HepG2 (cell line): ENCODE results near the gene RASSF7. TPM values are rescaled to one million over a fixed set of nuclear protein-coding genes. Genes with fewer than 3 reads are reported as not detected.
A peak's percentile ranks its signal among the peaks of the same experiment; 100 is the strongest.

Source experiments
- CHCHD3 ChIP-seq: sonication (generic); formaldehyde crosslinking; IDR thresholded peaks from 2 replicates; pipeline ENCODE4 v1.8.0; 2022; ENCODE audit warnings: mild to moderate bottlenecking, missing genetic modification reagents, moderate library complexity
- FOXJ3 ChIP-seq: sonication (generic); formaldehyde crosslinking; IDR thresholded peaks from 2 replicates; pipeline ENCODE4 v1.4.0; 2020; ENCODE audit warnings: missing genetic modification reagents, mild to moderate bottlenecking, borderline replicate concordance
- HNRNPL ChIP-seq: fragments of 200-400 bp; formaldehyde crosslinking; IDR thresholded peaks from 2 replicates; pipeline ENCODE4 v1.6.1; 2017; ENCODE audit warnings: mild to moderate bottlenecking, low read depth, low read length
- MAZ ChIP-seq, 2 experiments: sonication (generic) in 1 of 2; formaldehyde crosslinking in 1 of 2; IDR thresholded peaks; 2 replicates each; pipeline versions ENCODE4 v1.5.0 to v1.6.1; 2012 to 2020; ENCODE audit warnings: low read depth in 2 of 2, mild to moderate bottlenecking in 2 of 2, borderline replicate concordance in 1 of 2, improper control_type of control experiment in 1 of 2, low read length in 1 of 2, missing genetic modification reagents in 1 of 2, moderate library complexity in 1 of 2
- NFIC ChIP-seq: IDR thresholded peaks from 2 replicates; pipeline ENCODE4 v1.6.1; 2012; ENCODE audit warnings: mild to moderate bottlenecking, low read length, inconsistent platforms
- SRSF9 ChIP-seq: fragments of 200-400 bp; formaldehyde crosslinking; IDR thresholded peaks from 2 replicates; pipeline ENCODE4 v1.6.1; 2018; ENCODE audit warnings: borderline replicate concordance, mild to moderate bottlenecking, low read depth, low read length; ENCODE audit not compliant: insufficient read depth, poor library complexity, severe bottlenecking
- TCF12 ChIP-seq, 2 experiments: fragments of 450-650 bp in 1 of 2; sonication (generic) in 1 of 2; formaldehyde crosslinking in 1 of 2; IDR thresholded peaks; 2 replicates each; pipeline versions ENCODE4 v1.6.1 to v1.8.0; 2017 to 2022; ENCODE audit warnings: antibody characterized with exemption in 1 of 2, mild to moderate bottlenecking in 1 of 2, missing genetic modification reagents in 1 of 2, moderate library complexity in 1 of 2
- TRIM24 ChIP-seq: sonication (generic); formaldehyde crosslinking; IDR thresholded peaks from 2 replicates; pipeline ENCODE4 v1.8.0; 2022; ENCODE audit warnings: mild to moderate bottlenecking, missing genetic modification reagents
- ZIK1 ChIP-seq: sonication (generic); formaldehyde crosslinking; IDR thresholded peaks from 2 replicates; pipeline ENCODE4 v1.5.0; 2020; ENCODE audit warnings: mild to moderate bottlenecking, low read depth, missing genetic modification reagents, borderline replicate concordance
- ZNF33A ChIP-seq: sonication (generic); formaldehyde crosslinking; IDR thresholded peaks from 2 replicates; pipeline ENCODE4 v1.5.1; 2020; ENCODE audit warnings: missing genetic modification reagents, mild to moderate bottlenecking, moderate library complexity, borderline replicate concordance
- ZNF451 ChIP-seq: sonication (generic); formaldehyde crosslinking; IDR thresholded peaks from 2 replicates; pipeline ENCODE4 v1.5.0; 2020; ENCODE audit warnings: mild to moderate bottlenecking, missing genetic modification reagents
- ZNF616 ChIP-seq: sonication (generic); formaldehyde crosslinking; IDR thresholded peaks from 2 replicates; pipeline ENCODE4 v1.5.0; 2020; ENCODE audit warnings: low read depth, mild to moderate bottlenecking, missing genetic modification reagents
- polyA plus RNA-seq, 8 experiments: library from polyadenylated mRNA; depleted of rRNA in 3 of 8; stranded (reverse) in 7 of 8; unstranded in 1 of 8; fragments of >200 nt; fragmentation: Illumina TruSeq in 4 of 8; extraction: Trizol in 4 of 8; gene quantifications; 2 replicates each; pipeline versions ENCODE4 v1.2.1 to v1.2.3, GENCODE V29; 2011 to 2016; ENCODE audit warnings: low read depth in 4 of 8, missing spikeins in 1 of 8, mixed read lengths in 1 of 8; ENCODE audit not compliant: insufficient read depth in 1 of 8
- total RNA-seq, 5 experiments: library from RNA; depleted of rRNA; stranded (reverse); fragments of >200 nt; fragmentation: Illumina TruSeq; extraction: Trizol; gene quantifications; 2 replicates each; pipeline ENCODE4 v1.2.3, GENCODE V29; 2016; ENCODE audit warnings: low read depth in 1 of 5
- TF ChIP-seq, protein P1 (sequence below): IDR thresholded peaks from 2 replicates; pipeline ENCODE4 v1.6.1; 2016; ENCODE audit warnings: low read depth, control low read depth
- TF ChIP-seq, protein P2 (sequence below): sonication (generic); formaldehyde crosslinking; IDR thresholded peaks from 2 replicates; pipeline ENCODE4 v1.5.0; 2020; ENCODE audit warnings: missing genetic modification reagents
- TF ChIP-seq, protein P3 (sequence below): sonication (generic); formaldehyde crosslinking; IDR thresholded peaks from 2 replicates; pipeline ENCODE4 v1.4.0; 2020; ENCODE audit warnings: missing genetic modification reagents, borderline replicate concordance
- TF ChIP-seq, protein P4 (sequence below): sonication (generic); formaldehyde crosslinking; IDR thresholded peaks from 2 replicates; pipeline ENCODE4 v1.8.1; 2023; ENCODE audit warnings: mild to moderate bottlenecking, missing genetic modification reagents
- TF ChIP-seq, protein P5 (sequence below): sonication (generic); formaldehyde crosslinking; IDR thresholded peaks from 2 replicates; pipeline ENCODE4 v1.4.0; 2020; ENCODE audit warnings: missing genetic modification reagents
- TF ChIP-seq, protein P6 (sequence below): IDR thresholded peaks from 2 replicates; pipeline ENCODE4 v1.6.1; 2016; ENCODE audit warnings: low read depth, borderline replicate concordance
- TF ChIP-seq, protein P7 (sequence below): sonication (generic); formaldehyde crosslinking; IDR thresholded peaks from 2 replicates; pipeline ENCODE4 v1.8.0; 2022; ENCODE audit warnings: missing genetic modification reagents, mild to moderate bottlenecking, moderate library complexity, borderline replicate concordance

Gene RASSF7
- total and polyA plus RNA-seq, 2 of the 13 experiments (the other 11 are each of a cell fraction or from before 2014, with no cell fraction given) = 20.2 to 28.6 TPM

DNA sequence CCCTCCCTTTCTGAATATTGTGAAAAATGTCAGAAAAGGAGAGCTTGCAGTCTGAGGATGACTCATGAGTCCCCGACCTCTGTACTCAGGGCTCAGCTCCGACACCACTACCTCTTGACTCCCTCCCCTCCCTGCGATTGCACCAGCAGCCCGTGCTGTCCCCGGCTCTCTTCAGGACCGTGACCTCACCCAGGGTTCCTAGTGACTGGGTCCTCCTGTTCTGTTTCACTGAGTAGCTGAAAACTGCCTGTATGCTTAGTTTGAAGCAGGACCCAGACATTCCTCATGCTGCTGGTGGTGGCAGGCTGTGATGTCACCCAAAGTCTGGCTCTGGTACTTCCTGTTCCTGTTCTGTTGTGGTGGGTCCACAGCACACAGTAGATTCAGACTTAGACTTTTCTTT lies 27.2 kb downstream of the RASSF7 start (continued):
- TF ChIP-seq, protein P1, sequence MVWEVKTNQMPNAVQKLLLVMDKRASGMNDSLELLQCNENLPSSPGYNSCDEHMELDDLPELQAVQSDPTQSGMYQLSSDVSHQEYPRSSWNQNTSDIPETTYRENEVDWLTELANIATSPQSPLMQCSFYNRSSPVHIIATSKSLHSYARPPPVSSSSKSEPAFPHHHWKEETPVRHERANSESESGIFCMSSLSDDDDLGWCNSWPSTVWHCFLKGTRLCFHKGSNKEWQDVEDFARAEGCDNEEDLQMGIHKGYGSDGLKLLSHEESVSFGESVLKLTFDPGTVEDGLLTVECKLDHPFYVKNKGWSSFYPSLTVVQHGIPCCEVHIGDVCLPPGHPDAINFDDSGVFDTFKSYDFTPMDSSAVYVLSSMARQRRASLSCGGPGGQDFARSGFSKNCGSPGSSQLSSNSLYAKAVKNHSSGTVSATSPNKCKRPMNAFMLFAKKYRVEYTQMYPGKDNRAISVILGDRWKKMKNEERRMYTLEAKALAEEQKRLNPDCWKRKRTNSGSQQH = no peak
- TF ChIP-seq ZNF33A (CRISPR knock-in tag) (no peak), ZNF451 (CRISPR knock-in tag) (no peak), NFIC (no peak), MAZ (IDR thresholded peaks at IDR 0.05; ENCODE audit: borderline replicate concordance, low read depth, low read length) (peak; percentile 85), MAZ (CRISPR knock-in tag; IDR thresholded peaks at IDR 0.05; ENCODE audit: low read depth) (peak; percentile 88), SRSF9 (no peak), HNRNPL (no peak), TRIM24 (CRISPR knock-in tag) (no peak), FOXJ3 (CRISPR knock-in tag) (no peak; the same call in 1 of the 2 replicates), ZNF616 (CRISPR knock-in tag) (no peak), ZIK1 (no peak), CHCHD3 (CRISPR knock-in tag) (no peak), TCF12 (IDR thresholded peaks at IDR 0.05) (no peak), TCF12 (CRISPR knock-in tag; IDR thresholded peaks at IDR 0.05) (0 out of 2 replicates have a peak, but pooled peaks have one; percentile 31)
- TF ChIP-seq, protein P2, sequence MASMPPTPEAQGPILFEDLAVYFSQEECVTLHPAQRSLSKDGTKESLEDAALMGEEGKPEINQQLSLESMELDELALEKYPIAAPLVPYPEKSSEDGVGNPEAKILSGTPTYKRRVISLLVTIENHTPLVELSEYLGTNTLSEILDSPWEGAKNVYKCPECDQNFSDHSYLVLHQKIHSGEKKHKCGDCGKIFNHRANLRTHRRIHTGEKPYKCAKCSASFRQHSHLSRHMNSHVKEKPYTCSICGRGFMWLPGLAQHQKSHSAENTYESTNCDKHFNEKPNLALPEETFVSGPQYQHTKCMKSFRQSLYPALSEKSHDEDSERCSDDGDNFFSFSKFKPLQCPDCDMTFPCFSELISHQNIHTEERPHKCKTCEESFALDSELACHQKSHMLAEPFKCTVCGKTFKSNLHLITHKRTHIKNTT = no peak
- TF ChIP-seq, protein P3, sequence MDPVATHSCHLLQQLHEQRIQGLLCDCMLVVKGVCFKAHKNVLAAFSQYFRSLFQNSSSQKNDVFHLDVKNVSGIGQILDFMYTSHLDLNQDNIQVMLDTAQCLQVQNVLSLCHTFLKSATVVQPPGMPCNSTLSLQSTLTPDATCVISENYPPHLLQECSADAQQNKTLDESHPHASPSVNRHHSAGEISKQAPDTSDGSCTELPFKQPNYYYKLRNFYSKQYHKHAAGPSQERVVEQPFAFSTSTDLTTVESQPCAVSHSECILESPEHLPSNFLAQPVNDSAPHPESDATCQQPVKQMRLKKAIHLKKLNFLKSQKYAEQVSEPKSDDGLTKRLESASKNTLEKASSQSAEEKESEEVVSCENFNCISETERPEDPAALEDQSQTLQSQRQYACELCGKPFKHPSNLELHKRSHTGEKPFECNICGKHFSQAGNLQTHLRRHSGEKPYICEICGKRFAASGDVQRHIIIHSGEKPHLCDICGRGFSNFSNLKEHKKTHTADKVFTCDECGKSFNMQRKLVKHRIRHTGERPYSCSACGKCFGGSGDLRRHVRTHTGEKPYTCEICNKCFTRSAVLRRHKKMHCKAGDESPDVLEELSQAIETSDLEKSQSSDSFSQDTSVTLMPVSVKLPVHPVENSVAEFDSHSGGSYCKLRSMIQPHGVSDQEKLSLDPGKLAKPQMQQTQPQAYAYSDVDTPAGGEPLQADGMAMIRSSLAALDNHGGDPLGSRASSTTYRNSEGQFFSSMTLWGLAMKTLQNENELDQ (CRISPR knock-in tag) = no peak
- TF ChIP-seq, protein P4, sequence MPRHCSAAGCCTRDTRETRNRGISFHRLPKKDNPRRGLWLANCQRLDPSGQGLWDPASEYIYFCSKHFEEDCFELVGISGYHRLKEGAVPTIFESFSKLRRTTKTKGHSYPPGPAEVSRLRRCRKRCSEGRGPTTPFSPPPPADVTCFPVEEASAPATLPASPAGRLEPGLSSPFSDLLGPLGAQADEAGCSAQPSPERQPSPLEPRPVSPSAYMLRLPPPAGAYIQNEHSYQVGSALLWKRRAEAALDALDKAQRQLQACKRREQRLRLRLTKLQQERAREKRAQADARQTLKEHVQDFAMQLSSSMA = 0 out of 2 replicates have a peak, but pooled peaks have one; percentile 51
- TF ChIP-seq, protein P5, sequence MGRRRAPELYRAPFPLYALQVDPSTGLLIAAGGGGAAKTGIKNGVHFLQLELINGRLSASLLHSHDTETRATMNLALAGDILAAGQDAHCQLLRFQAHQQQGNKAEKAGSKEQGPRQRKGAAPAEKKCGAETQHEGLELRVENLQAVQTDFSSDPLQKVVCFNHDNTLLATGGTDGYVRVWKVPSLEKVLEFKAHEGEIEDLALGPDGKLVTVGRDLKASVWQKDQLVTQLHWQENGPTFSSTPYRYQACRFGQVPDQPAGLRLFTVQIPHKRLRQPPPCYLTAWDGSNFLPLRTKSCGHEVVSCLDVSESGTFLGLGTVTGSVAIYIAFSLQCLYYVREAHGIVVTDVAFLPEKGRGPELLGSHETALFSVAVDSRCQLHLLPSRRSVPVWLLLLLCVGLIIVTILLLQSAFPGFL (CRISPR knock-in tag) = no peak
- TF ChIP-seq, protein P6, sequence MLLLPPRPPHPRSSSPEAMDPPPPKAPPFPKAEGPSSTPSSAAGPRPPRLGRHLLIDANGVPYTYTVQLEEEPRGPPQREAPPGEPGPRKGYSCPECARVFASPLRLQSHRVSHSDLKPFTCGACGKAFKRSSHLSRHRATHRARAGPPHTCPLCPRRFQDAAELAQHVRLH (CRISPR knock-in tag) = peak; percentile 49; the same call in 1 of the 2 replicates
- TF ChIP-seq, protein P7, sequence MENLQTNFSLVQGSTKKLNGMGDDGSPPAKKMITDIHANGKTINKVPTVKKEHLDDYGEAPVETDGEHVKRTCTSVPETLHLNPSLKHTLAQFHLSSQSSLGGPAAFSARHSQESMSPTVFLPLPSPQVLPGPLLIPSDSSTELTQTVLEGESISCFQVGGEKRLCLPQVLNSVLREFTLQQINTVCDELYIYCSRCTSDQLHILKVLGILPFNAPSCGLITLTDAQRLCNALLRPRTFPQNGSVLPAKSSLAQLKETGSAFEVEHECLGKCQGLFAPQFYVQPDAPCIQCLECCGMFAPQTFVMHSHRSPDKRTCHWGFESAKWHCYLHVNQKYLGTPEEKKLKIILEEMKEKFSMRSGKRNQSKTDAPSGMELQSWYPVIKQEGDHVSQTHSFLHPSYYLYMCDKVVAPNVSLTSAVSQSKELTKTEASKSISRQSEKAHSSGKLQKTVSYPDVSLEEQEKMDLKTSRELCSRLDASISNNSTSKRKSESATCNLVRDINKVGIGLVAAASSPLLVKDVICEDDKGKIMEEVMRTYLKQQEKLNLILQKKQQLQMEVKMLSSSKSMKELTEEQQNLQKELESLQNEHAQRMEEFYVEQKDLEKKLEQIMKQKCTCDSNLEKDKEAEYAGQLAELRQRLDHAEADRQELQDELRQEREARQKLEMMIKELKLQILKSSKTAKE (CRISPR knock-in tag) = peak; percentile 84; the same call in 1 of the 2 replicates
